Neural cell (in vitro differentiated cells): Measurements from ENCODE around the gene ACR. TPM values are rescaled to one million over a fixed set of nuclear protein-coding genes. Genes with fewer than 3 reads are reported as not detected.

Experiments used
- H2AFZ ChIP-seq: fragments of 200-600, 300-800 bp; sonication (generic), shearing (Covaris generic); 2 replicates; pipeline ENCODE4 v1.6.0; 2014; ENCODE audit warnings: low read depth, mild to moderate bottlenecking, antibody characterized with exemption, low read length, moderate library complexity
- H3F3A ChIP-seq: fragments of 200-600 bp; shearing (Covaris generic); 2 replicates; pipeline ENCODE4 v1.6.1; 2016; ENCODE audit warnings: mild to moderate bottlenecking, moderate library complexity, mixed read lengths, antibody characterized with exemption, low read length; ENCODE audit not compliant: insufficient read depth, poor library complexity, severe bottlenecking
- H3K27ac ChIP-seq: fragments of 200-600, 300-800 bp; sonication (generic), shearing (Covaris generic); 2 replicates; pipeline ENCODE4 v1.5.1; 2014; ENCODE audit warnings: mild to moderate bottlenecking, low read length, moderate library complexity
- H3K27me3 ChIP-seq: fragments of 300-800, 200-600 bp; sonication (generic), shearing (Covaris generic); 2 replicates; pipeline ENCODE4 v1.6.0; 2014; ENCODE audit warnings: mild to moderate bottlenecking, low read depth, low read length, moderate library complexity; ENCODE audit not compliant: insufficient read depth
- H3K36me3 ChIP-seq: fragments of 300-800, 200-600 bp; sonication (generic), shearing (Covaris generic); 2 replicates; pipeline ENCODE4 v1.5.1; 2014; ENCODE audit warnings: mild to moderate bottlenecking, antibody characterized with exemption, low read length, moderate library complexity; ENCODE audit not compliant: insufficient read depth
- H3K4me2 ChIP-seq: fragments of 300-800, 200-600 bp; sonication (generic), shearing (Covaris generic); 2 replicates; pipeline ENCODE4 v1.6.0; 2014; ENCODE audit warnings: mild to moderate bottlenecking, low read length
- H3K4me3 ChIP-seq: fragments of 300-800, 200-600 bp; sonication (generic), shearing (Covaris generic); 2 replicates; pipeline ENCODE4 v1.5.1; 2014; ENCODE audit warnings: mild to moderate bottlenecking, low read length, moderate library complexity
- H3K79me2 ChIP-seq: fragments of 200-600 bp; shearing (Covaris generic); replicated peaks from 2 replicates; pipeline ENCODE4 v1.6.0; 2014; ENCODE audit warnings: mild to moderate bottlenecking, low read length, moderate library complexity; ENCODE audit not compliant: insufficient read depth
- H3K9ac ChIP-seq: fragments of 300-800, 200-600 bp; sonication (generic), shearing (Covaris generic); 2 replicates; pipeline ENCODE4 v1.6.1; 2016; ENCODE audit warnings: mild to moderate bottlenecking, low read length, mixed read lengths
- H3K9me2 ChIP-seq: fragments of 200-600 bp; shearing (Covaris generic); 2 replicates; pipeline ENCODE4 v1.6.1; 2016; ENCODE audit warnings: mild to moderate bottlenecking, low read length, mixed read lengths; ENCODE audit not compliant: insufficient read depth
- H3K9me3 ChIP-seq: fragments of 200-600, 300-800 bp; sonication (generic), shearing (Covaris generic); 2 replicates; pipeline ENCODE4 v1.6.1; 2016; ENCODE audit warnings: mild to moderate bottlenecking, mixed run types, low read length, moderate library complexity, mixed read lengths
- H4K20me1 ChIP-seq: fragments of 200-600 bp; shearing (Covaris generic); 2 replicates; pipeline ENCODE4 v1.6.1; 2016; ENCODE audit warnings: mild to moderate bottlenecking, mixed run types; ENCODE audit not compliant: insufficient read depth
- EP300 ChIP-seq: fragments of 450-650 bp; conservative IDR thresholded peaks from 2 replicates; pipeline ENCODE4 v1.6.1; 2014; ENCODE audit warnings: antibody characterized with exemption, mild to moderate bottlenecking, moderate library complexity; ENCODE audit not compliant: poor library complexity, severe bottlenecking
- EZH2 ChIP-seq: fragments of 200-600, 300-800 bp; shearing (Covaris generic), sonication (generic); IDR thresholded peaks from 2 replicates; pipeline ENCODE4 v1.6.1; 2014; ENCODE audit warnings: antibody characterized with exemption, low read length, borderline replicate concordance, mild to moderate bottlenecking; ENCODE audit not compliant: insufficient read depth, poor library complexity, severe bottlenecking
- MXI1 ChIP-seq: fragments of 450-650 bp; conservative IDR thresholded peaks from 2 replicates; pipeline ENCODE4 v1.6.1; 2014; ENCODE audit warnings: antibody characterized with exemption, mild to moderate bottlenecking; ENCODE audit not compliant: poor library complexity, severe bottlenecking
- POLR2AphosphoS5 ChIP-seq: IDR thresholded peaks from 2 replicates; pipeline ENCODE4 v1.6.1; 2012
- RAD21 ChIP-seq: fragments of 450-650 bp; conservative IDR thresholded peaks from 2 replicates; pipeline ENCODE4 v1.6.1; 2014; ENCODE audit warnings: antibody characterized with exemption, mild to moderate bottlenecking, moderate library complexity
- SMC3 ChIP-seq: fragments of 450-650 bp; conservative IDR thresholded peaks from 2 replicates; pipeline ENCODE4 v1.6.1; 2014; ENCODE audit warnings: antibody characterized with exemption, mild to moderate bottlenecking, moderate library complexity; ENCODE audit not compliant: poor library complexity
- TAF1 ChIP-seq: IDR thresholded peaks from 2 replicates; pipeline ENCODE4 v1.6.1; 2012; ENCODE audit warnings: low read depth
- polyA plus RNA-seq: library from polyadenylated mRNA; depleted of rRNA; stranded (reverse); fragments of >200 nt; gene quantifications from 2 replicates; pipeline ENCODE4 v1.2.3, GENCODE V29; 2014
- TF ChIP-seq, protein P1 (sequence below): fragments of 450-650 bp; IDR thresholded peaks from 2 replicates; pipeline ENCODE4 v1.5.1; 2014; ENCODE audit warnings: antibody characterized with exemption, mild to moderate bottlenecking, moderate library complexity; ENCODE audit not compliant: poor library complexity, severe bottlenecking
- TF ChIP-seq, protein P2 (sequence below): IDR thresholded peaks from 2 replicates; pipeline ENCODE4 v1.6.1; 2012; ENCODE audit warnings: borderline replicate concordance

Gene ACR
- polyA plus RNA-seq, 1 donor from 2014 or later, result not detected

DNA sequence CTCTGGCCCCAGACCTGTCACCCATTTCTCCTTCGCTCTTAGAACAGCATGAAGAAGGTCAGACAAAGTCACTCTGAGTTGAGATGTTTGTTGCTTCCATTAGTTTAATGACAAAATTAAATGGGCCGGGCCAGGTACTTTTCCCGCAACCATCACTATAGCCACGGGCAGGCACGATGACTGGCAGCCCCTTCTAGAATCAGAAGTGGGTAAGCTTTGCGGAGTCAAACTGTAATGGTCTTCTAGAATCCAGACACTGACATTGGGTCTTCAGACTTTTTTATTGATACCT, 2.3 kb upstream of the ACR start:
- Histone ChIP-seq H3K9ac (no peak overlapping the region), H3K27ac (no peak overlapping the region), H3K4me2 (no peak overlapping the region), H3K36me3 (no peaks in the 10 kb centered on the region), H3F3A (no peaks in the 10 kb centered on the region), H3K27me3 (no peaks in the 10 kb centered on the region), H3K4me3 (no peak overlapping the region), H4K20me1 (no peaks in the 10 kb centered on the region), H3K9me2 (no peaks in the 10 kb centered on the region), H3K9me3 (no peaks in the 10 kb centered on the region), H3K79me2 (no peaks in the 10 kb centered on the region), H2AFZ (no peak overlapping the region)
- TF ChIP-seq RAD21 (no peak), EZH2 (no peak), POLR2AphosphoS5 (no peak), TAF1 (no peak), SMC3 (no peak), MXI1 (no peak), EP300 (no peak)
- TF ChIP-seq, protein P1, sequence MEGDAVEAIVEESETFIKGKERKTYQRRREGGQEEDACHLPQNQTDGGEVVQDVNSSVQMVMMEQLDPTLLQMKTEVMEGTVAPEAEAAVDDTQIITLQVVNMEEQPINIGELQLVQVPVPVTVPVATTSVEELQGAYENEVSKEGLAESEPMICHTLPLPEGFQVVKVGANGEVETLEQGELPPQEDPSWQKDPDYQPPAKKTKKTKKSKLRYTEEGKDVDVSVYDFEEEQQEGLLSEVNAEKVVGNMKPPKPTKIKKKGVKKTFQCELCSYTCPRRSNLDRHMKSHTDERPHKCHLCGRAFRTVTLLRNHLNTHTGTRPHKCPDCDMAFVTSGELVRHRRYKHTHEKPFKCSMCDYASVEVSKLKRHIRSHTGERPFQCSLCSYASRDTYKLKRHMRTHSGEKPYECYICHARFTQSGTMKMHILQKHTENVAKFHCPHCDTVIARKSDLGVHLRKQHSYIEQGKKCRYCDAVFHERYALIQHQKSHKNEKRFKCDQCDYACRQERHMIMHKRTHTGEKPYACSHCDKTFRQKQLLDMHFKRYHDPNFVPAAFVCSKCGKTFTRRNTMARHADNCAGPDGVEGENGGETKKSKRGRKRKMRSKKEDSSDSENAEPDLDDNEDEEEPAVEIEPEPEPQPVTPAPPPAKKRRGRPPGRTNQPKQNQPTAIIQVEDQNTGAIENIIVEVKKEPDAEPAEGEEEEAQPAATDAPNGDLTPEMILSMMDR, result no peak
- TF ChIP-seq, protein P2, sequence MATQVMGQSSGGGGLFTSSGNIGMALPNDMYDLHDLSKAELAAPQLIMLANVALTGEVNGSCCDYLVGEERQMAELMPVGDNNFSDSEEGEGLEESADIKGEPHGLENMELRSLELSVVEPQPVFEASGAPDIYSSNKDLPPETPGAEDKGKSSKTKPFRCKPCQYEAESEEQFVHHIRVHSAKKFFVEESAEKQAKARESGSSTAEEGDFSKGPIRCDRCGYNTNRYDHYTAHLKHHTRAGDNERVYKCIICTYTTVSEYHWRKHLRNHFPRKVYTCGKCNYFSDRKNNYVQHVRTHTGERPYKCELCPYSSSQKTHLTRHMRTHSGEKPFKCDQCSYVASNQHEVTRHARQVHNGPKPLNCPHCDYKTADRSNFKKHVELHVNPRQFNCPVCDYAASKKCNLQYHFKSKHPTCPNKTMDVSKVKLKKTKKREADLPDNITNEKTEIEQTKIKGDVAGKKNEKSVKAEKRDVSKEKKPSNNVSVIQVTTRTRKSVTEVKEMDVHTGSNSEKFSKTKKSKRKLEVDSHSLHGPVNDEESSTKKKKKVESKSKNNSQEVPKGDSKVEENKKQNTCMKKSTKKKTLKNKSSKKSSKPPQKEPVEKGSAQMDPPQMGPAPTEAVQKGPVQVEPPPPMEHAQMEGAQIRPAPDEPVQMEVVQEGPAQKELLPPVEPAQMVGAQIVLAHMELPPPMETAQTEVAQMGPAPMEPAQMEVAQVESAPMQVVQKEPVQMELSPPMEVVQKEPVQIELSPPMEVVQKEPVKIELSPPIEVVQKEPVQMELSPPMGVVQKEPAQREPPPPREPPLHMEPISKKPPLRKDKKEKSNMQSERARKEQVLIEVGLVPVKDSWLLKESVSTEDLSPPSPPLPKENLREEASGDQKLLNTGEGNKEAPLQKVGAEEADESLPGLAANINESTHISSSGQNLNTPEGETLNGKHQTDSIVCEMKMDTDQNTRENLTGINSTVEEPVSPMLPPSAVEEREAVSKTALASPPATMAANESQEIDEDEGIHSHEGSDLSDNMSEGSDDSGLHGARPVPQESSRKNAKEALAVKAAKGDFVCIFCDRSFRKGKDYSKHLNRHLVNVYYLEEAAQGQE, result no peak

DNA sequence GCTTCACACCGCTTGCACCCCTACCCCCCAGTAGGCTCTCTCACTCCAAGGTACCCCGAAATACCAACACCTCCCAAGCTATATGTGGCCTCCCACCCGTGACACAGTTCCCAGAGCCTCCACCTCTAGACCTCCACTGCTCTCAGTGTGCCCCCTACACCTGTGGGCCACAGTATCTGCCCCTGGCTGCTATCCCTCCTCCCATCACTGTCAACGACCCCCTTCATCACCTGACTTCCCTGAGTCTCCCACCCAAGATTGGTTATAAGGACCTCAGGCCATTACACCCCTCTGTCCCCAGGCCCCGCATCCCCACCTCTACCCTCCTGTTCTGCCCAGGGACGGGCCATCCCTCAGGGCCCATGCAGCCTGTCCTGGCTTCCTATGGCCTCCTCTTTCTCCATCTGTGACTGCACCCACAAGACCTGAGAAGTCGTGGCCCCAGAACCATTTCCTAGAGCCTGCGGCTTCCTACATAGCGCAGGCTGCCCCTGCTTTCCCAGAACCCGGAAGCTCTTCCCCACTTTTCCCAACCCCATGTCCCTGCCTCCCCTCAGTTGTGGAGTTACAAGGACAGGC, 734 bp downstream of the ACR start:
- no peaks in the 10 kb centered on the region for H3K9me3 ChIP-seq
- no peak overlapping the region for H2AFZ ChIP-seq
- H3K79me2 ChIP-seq, result no peaks in the 10 kb centered on the region
- H4K20me1 ChIP-seq, result no peaks in the 10 kb centered on the region
- H3K27ac ChIP-seq, result no peak overlapping the region
- no peak overlapping the region for H3K4me3 ChIP-seq
- H3K36me3 ChIP-seq, result no peaks in the 10 kb centered on the region
- no peaks in the 10 kb centered on the region for H3K27me3 ChIP-seq
- H3K9ac ChIP-seq, result no peak overlapping the region
- no peaks in the 10 kb centered on the region for H3F3A ChIP-seq
- TF ChIP-seq, protein P1, result no peak
- TF ChIP-seq EZH2 (no peak), TAF1 (no peak), RAD21 (no peak), MXI1 (no peak), SMC3 (no peak), POLR2AphosphoS5 (no peak), EP300 (no peak)
- TF ChIP-seq, protein P2, result no peak
- no peaks in the 10 kb centered on the region for H3K9me2 ChIP-seq
- H3K4me2 ChIP-seq, result no peak overlapping the region
